Calu3 (cell line): ENCODE data around the gene AMPH. TPM values are rescaled to one million over a fixed set of nuclear protein-coding genes. Genes with fewer than 3 reads are reported as not detected.
"Not testable (repeated sequence)": the region's sequence is repeated elsewhere in the genome, so short reads cannot be mapped to it uniquely, and the experiment has no call there.

Experiments used
- BruUV-seq: library from RNA; stranded (reverse); fragments of 400-500 nt; replicated peaks from 2 replicates; lab custom pipeline; 2021; lab: Mats Ljungman, UMichigan
- CTCF ChIA-PET: fragments of 300-600 bp; sonication (Branson Sonifier 250); formaldehyde crosslinking; loops from one replicate; lab custom pipeline; 2022; ENCODE audit warnings: antibody characterized with exemption; lab: Charles Lee
- DNase-seq: peaks from one replicate; pipeline ENCODE4 v3.0.0; 2022
- H3K27ac Mint-ChIP-seq: one replicate; pipeline ENCODE4 v1.8.0; 2022; ENCODE audit warnings: mixed read lengths; ENCODE audit not compliant: unreplicated experiment
- H3K27me3 Mint-ChIP-seq: one replicate; pipeline ENCODE4 v1.8.0; 2022; ENCODE audit warnings: mixed read lengths; ENCODE audit not compliant: unreplicated experiment
- H3K36me3 Mint-ChIP-seq: one replicate; pipeline ENCODE4 v1.8.0; 2022; ENCODE audit warnings: mild to moderate bottlenecking, moderate library complexity, mixed read lengths; ENCODE audit not compliant: insufficient read depth, unreplicated experiment
- H3K4me1 Mint-ChIP-seq: one replicate; pipeline ENCODE4 v1.8.0; 2022; ENCODE audit warnings: mild to moderate bottlenecking, low read depth, mixed read lengths; ENCODE audit not compliant: unreplicated experiment
- H3K4me3 Mint-ChIP-seq: one replicate; pipeline ENCODE4 v1.8.0; 2022; ENCODE audit warnings: mild to moderate bottlenecking, low read depth, moderate library complexity, mixed read lengths; ENCODE audit not compliant: unreplicated experiment
- H3K9me3 Mint-ChIP-seq: one replicate; pipeline ENCODE4 v1.8.0; 2022; ENCODE audit warnings: low read depth, mixed read lengths; ENCODE audit not compliant: unreplicated experiment
- CTCF ChIP-seq: fragments of 200-600 bp; IDR thresholded peaks from one replicate; pipeline ENCODE4 v1.8.0; 2022; ENCODE audit warnings: antibody characterized with exemption; ENCODE audit not compliant: unreplicated experiment
- intact Hi-C: fragments of 100-400 bp; cut with micrococcal nuclease; formaldehyde crosslinking; loops from one replicate; pipeline ENCODE4 v1.10.0; 2022; ENCODE audit not compliant: unreplicated experiment
- total RNA-seq: library from RNA; stranded (reverse); gene quantifications from 2 replicates; pipeline ENCODE4 v1.2.3, GENCODE V29; 2022

AMPH gene
- total RNA-seq, 1 experiment from 2014 or later = not detected

- no peaks in the 10 kb centered on the region for H3K4me1 Mint-ChIP-seq
- intact Hi-C loops = no loop called here
- TF ChIP-seq CTCF = no peak
- no peaks in the 10 kb centered on the region for H3K9me3 Mint-ChIP-seq
- H3K27ac Mint-ChIP-seq = no peak overlapping the region
- no TSS peak for BruUV-seq
- H3K36me3 Mint-ChIP-seq = no peaks in the 10 kb centered on the region
- CTCF ChIA-PET = interaction anchor here (0.6 kb wide), 1 partner anchor 440 kb away, joined by 3 read pairs; the partner anchor contains the start of gene EPDR1
- no peaks in the 10 kb centered on the region for H3K27me3 Mint-ChIP-seq
- H3K4me3 Mint-ChIP-seq = no peak overlapping the region
- DNase-seq = no peak
Measured at GRCh38 chr7:38360776-38361175, 270.4 kb downstream of the AMPH start.

GRCh38 chr7:38359071-38359601 is 272.0 kb downstream of the AMPH start:
- H3K36me3 Mint-ChIP-seq, H3K27me3 Mint-ChIP-seq, intact Hi-C loops, BruUV-seq, H3K27ac Mint-ChIP-seq, H3K9me3 Mint-ChIP-seq, H3K4me1 Mint-ChIP-seq, H3K4me3 Mint-ChIP-seq: not testable (repeated sequence)
- peak; percentile 71 for TF ChIP-seq CTCF
- DNase-seq = peak; percentile 85
- CTCF ChIA-PET = interaction anchor here (0.6 to 1.2 kb wide), 8 partner anchors 9 to 189 kb away, joined by 3 to 22 read pairs (median 4); no protein-coding TSS in a partner anchor

GRCh38 chr7:38358273-38358831 is 272.8 kb downstream of the AMPH start:
- CTCF ChIA-PET = interaction anchor here (1.0 to 1.2 kb wide), 7 partner anchors 8 to 189 kb away, joined by 3 to 22 read pairs (median 5); no protein-coding TSS in a partner anchor
- BruUV-seq = not testable (repeated sequence)

GRCh38 chr7:38354271-38354851 is 276.8 kb downstream of the AMPH start:
- intact Hi-C loops, H3K27me3 Mint-ChIP-seq, H3K4me3 Mint-ChIP-seq, H3K36me3 Mint-ChIP-seq, H3K4me1 Mint-ChIP-seq, H3K9me3 Mint-ChIP-seq, H3K27ac Mint-ChIP-seq, BruUV-seq: not testable (repeated sequence)
- TF ChIP-seq CTCF = peak; percentile 73
- CTCF ChIA-PET = interaction anchor here (0.6 to 1.2 kb wide), 6 partner anchors 9 to 1559 kb away, joined by 3 to 15 read pairs (median 4); no protein-coding TSS in a partner anchor
- DNase-seq = peak; percentile 87

More at GRCh38 chr7:38358273-38358831, 272.8 kb downstream of the AMPH start:
- H3K27ac Mint-ChIP-seq, intact Hi-C loops, H3K4me3 Mint-ChIP-seq, DNase-seq, H3K27me3 Mint-ChIP-seq, H3K9me3 Mint-ChIP-seq, H3K4me1 Mint-ChIP-seq, H3K36me3 Mint-ChIP-seq: not testable (repeated sequence)

GRCh38 chr7:38353431-38353881 is 277.7 kb downstream of the AMPH start:
- H3K36me3 Mint-ChIP-seq, BruUV-seq, H3K27ac Mint-ChIP-seq, DNase-seq, H3K9me3 Mint-ChIP-seq, H3K27me3 Mint-ChIP-seq, H3K4me1 Mint-ChIP-seq, H3K4me3 Mint-ChIP-seq: not testable (repeated sequence)
- CTCF ChIA-PET = interaction anchor here (1.2 kb wide), 1 partner anchor 10 kb away, joined by 15 read pairs; no protein-coding TSS in a partner anchor
- intact Hi-C loops = loop anchor here (1.0 kb wide), 1 partner anchor 9 kb away; no protein-coding TSS in a partner anchor
